ENCODE measurements around the gene HSPD1. TPM values are rescaled to one million over a fixed set of nuclear protein-coding genes. Genes with fewer than 3 reads are reported as not detected.
A peak's percentile ranks its signal among the peaks of the same experiment; 100 is the strongest.

The HSPD1 gene
- total and polyA plus RNA-seq, 9 of the 15 experiments (the other 6 are each of a cell fraction or from before 2014, with no cell fraction given) = 398 to 1,014 (median 622) TPM

DNA sequence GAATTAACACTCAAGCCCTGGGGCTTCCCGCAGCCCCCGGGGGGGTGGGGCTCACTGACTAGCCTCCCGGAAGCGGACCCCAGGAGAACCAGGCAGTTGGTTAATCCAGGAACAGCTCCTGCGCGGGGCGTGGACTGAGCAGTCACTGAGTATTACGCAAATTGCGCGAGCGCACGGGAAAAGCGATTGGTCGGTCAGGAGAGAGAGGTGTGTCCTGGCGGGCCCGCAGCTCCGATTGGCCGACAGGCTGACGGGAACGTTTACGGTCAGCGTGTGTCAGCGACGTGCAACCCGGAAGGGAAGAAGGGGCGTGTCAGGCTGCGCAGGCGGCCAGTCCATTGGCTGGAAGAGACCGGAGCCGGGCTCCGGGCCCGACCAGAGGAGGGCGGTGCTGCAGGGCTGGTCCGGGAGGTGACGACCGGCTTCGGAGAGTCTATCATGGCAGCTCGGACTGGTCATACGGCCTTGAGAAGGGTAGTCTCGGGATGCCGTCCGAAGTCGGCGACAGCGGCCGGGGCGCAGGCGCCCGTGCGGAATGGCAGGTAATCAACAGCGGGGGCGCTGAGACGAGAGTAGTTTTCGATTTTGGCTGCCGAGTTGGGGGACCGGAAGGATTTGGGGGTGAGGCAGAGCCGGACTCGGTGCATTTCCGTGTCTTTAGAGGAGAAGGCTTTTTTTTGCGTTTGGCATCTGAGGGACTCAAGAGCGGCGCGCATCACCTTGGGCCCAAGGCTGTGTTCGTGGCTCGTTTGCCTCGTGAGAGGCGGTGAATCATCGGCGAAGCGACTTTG, 46.3 kb downstream of the HSPD1 start, which contains the start of gene COQ10B (continued):
- TF ChIP-seq MBD2 (IDR thresholded peaks at IDR 0.05; ENCODE audit: borderline replicate concordance, low read depth) = no peak
- TF ChIP-seq RBM14 (IDR thresholded peaks at IDR 0.05; ENCODE audit: borderline replicate concordance, insufficient read depth, low read depth, low read length) = no peak
- TF ChIP-seq, protein P1, sequence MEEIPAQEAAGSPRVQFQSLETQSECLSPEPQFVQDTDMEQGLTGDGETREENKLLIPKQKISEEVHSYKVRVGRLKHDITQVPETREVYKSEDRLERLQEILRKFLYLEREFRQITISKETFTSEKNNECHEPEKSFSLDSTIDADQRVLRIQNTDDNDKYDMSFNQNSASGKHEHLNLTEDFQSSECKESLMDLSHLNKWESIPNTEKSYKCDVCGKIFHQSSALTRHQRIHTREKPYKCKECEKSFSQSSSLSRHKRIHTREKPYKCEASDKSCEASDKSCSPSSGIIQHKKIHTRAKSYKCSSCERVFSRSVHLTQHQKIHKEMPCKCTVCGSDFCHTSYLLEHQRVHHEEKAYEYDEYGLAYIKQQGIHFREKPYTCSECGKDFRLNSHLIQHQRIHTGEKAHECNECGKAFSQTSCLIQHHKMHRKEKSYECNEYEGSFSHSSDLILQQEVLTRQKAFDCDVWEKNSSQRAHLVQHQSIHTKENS (CRISPR knock-in tag; IDR thresholded peaks at IDR 0.05) = no peak
- TF ChIP-seq, protein P2, sequence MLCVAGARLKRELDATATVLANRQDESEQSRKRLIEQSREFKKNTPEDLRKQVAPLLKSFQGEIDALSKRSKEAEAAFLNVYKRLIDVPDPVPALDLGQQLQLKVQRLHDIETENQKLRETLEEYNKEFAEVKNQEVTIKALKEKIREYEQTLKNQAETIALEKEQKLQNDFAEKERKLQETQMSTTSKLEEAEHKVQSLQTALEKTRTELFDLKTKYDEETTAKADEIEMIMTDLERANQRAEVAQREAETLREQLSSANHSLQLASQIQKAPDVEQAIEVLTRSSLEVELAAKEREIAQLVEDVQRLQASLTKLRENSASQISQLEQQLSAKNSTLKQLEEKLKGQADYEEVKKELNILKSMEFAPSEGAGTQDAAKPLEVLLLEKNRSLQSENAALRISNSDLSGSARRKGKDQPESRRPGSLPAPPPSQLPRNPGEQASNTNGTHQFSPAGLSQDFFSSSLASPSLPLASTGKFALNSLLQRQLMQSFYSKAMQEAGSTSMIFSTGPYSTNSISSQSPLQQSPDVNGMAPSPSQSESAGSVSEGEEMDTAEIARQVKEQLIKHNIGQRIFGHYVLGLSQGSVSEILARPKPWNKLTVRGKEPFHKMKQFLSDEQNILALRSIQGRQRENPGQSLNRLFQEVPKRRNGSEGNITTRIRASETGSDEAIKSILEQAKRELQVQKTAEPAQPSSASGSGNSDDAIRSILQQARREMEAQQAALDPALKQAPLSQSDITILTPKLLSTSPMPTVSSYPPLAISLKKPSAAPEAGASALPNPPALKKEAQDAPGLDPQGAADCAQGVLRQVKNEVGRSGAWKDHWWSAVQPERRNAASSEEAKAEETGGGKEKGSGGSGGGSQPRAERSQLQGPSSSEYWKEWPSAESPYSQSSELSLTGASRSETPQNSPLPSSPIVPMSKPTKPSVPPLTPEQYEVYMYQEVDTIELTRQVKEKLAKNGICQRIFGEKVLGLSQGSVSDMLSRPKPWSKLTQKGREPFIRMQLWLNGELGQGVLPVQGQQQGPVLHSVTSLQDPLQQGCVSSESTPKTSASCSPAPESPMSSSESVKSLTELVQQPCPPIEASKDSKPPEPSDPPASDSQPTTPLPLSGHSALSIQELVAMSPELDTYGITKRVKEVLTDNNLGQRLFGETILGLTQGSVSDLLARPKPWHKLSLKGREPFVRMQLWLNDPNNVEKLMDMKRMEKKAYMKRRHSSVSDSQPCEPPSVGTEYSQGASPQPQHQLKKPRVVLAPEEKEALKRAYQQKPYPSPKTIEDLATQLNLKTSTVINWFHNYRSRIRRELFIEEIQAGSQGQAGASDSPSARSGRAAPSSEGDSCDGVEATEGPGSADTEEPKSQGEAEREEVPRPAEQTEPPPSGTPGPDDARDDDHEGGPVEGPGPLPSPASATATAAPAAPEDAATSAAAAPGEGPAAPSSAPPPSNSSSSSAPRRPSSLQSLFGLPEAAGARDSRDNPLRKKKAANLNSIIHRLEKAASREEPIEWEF (CRISPR knock-in tag; IDR thresholded peaks at IDR 0.05) = no peak
- TF ChIP-seq, protein P3, sequence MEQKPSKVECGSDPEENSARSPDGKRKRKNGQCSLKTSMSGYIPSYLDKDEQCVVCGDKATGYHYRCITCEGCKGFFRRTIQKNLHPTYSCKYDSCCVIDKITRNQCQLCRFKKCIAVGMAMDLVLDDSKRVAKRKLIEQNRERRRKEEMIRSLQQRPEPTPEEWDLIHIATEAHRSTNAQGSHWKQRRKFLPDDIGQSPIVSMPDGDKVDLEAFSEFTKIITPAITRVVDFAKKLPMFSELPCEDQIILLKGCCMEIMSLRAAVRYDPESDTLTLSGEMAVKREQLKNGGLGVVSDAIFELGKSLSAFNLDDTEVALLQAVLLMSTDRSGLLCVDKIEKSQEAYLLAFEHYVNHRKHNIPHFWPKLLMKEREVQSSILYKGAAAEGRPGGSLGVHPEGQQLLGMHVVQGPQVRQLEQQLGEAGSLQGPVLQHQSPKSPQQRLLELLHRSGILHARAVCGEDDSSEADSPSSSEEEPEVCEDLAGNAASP (IDR thresholded peaks at IDR 0.05) = no peak
- TF ChIP-seq EWSR1 (IDR thresholded peaks at IDR 0.05; ENCODE audit: borderline replicate concordance, low read depth, partially characterized antibody) = no peak
- TF ChIP-seq ZNF561 (CRISPR knock-in tag; conservative IDR thresholded peaks at IDR 0.05) = no peak
- TF ChIP-seq, protein P4, sequence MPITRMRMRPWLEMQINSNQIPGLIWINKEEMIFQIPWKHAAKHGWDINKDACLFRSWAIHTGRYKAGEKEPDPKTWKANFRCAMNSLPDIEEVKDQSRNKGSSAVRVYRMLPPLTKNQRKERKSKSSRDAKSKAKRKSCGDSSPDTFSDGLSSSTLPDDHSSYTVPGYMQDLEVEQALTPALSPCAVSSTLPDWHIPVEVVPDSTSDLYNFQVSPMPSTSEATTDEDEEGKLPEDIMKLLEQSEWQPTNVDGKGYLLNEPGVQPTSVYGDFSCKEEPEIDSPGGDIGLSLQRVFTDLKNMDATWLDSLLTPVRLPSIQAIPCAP (CRISPR knock-in tag; IDR thresholded peaks at IDR 0.05; ENCODE audit: borderline replicate concordance) = no peak
- TF ChIP-seq SMAD3 (CRISPR knock-in tag; conservative IDR thresholded peaks at IDR 0.05) = peak; percentile 34; the same call in 1 of the 2 replicates
- no peak for TF ChIP-seq ZNF124 (CRISPR knock-in tag; IDR thresholded peaks at IDR 0.05)
- TF ChIP-seq FOXP1 (CRISPR knock-in tag; IDR thresholded peaks at IDR 0.05) = 0 out of 2 replicates have a peak, but pooled peaks have one; percentile 14
- TF ChIP-seq RUNX1 (IDR thresholded peaks at IDR 0.05; ENCODE audit: low read depth) = no peak
- no peak for TF ChIP-seq CBX5 (IDR thresholded peaks at IDR 0.05; ENCODE audit: borderline replicate concordance, low read depth)
- no peak for TF ChIP-seq RBM17 (IDR thresholded peaks at IDR 0.05; ENCODE audit: borderline replicate concordance, low read depth, low read length)
- TF ChIP-seq RB1 (IDR thresholded peaks at IDR 0.05; ENCODE audit: low read depth) = peak; percentile 40; the same call in 1 of the 2 replicates
- TF ChIP-seq NFE2L1 (tag; IDR thresholded peaks at IDR 0.05; ENCODE audit: borderline replicate concordance, low read depth) = no peak
- no peak for TF ChIP-seq RBM39 (optimal IDR thresholded peaks at IDR 0.05; ENCODE audit: low read depth, low read length)
- no peak; the same call in 1 of the 2 replicates for TF ChIP-seq TAF15 (IDR thresholded peaks at IDR 0.05; ENCODE audit: low read depth, low read length)
- peak; percentile 93 for TF ChIP-seq PHF8 (IDR thresholded peaks at IDR 0.05; ENCODE audit: borderline replicate concordance, low read length)

Measured in K562 (cell line).